Neuron (in vitro differentiated cells): ENCODE results near the gene AGA.
A peak's percentile ranks its signal among the peaks of the same experiment; 100 is the strongest.

Experiments used
- H2AFZ ChIP-seq: one replicate; pipeline ENCODE4 v1.6.1; 2013; ENCODE audit warnings: low read depth, mild to moderate bottlenecking, inconsistent platforms, low read length, moderate library complexity
- H3K27me3 ChIP-seq: one replicate; pipeline ENCODE4 v1.6.1; 2013; ENCODE audit warnings: low read length; ENCODE audit not compliant: insufficient read depth
- H3K36me3 ChIP-seq: one replicate; pipeline ENCODE4 v1.6.1; 2013; ENCODE audit warnings: low read length; ENCODE audit not compliant: insufficient read depth
- H3K4me1 ChIP-seq: one replicate; pipeline ENCODE4 v1.6.1; 2013; ENCODE audit warnings: low read length; ENCODE audit not compliant: insufficient read depth
- H3K4me3 ChIP-seq: 2 replicates; pipeline ENCODE4 v1.5.1; 2013; ENCODE audit warnings: mild to moderate bottlenecking, low read length, moderate library complexity
- H3K9me3 ChIP-seq: one replicate; pipeline ENCODE4 v1.6.1; 2013; ENCODE audit warnings: low read length

The AGA gene

GRCh38 chr4:177473991-177474390 lies 31.8 kb upstream of the AGA start:
- Histone ChIP-seq H3K4me3 (no peak overlapping the region), H3K4me1 (no peaks in the 10 kb centered on the region), H2AFZ (no peak overlapping the region), H3K36me3 (no peaks in the 10 kb centered on the region), H3K9me3 (peaks cover 2% of the 10 kb centered on the region), H3K27me3 (no peaks in the 10 kb centered on the region)

DNA sequence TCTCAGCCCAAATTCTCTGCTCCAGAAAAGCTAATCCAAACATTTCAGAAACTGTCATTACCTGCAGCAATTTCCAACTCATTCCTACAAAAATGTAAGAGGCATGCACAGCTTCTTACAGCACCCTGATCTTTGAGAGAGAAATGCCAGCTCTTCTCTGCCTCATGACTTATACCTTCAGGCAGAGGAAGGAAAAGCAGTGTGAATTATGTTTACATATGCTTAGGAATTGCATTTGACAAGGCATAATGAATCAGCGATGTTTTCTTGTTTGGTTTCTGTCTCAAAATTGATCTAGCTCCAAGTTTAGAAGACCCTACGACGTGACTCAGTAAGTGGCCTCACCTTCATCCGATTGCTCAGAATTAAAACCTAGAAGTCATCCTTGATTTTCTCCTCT lies 21.8 kb upstream of the AGA start:
- H2AFZ ChIP-seq = no peak overlapping the region
- H3K4me1 ChIP-seq = no peaks in the 10 kb centered on the region
- no peaks in the 10 kb centered on the region for H3K9me3 ChIP-seq
- no peak overlapping the region for H3K4me3 ChIP-seq
- H3K36me3 ChIP-seq = no peaks in the 10 kb centered on the region
- no peaks in the 10 kb centered on the region for H3K27me3 ChIP-seq

DNA sequence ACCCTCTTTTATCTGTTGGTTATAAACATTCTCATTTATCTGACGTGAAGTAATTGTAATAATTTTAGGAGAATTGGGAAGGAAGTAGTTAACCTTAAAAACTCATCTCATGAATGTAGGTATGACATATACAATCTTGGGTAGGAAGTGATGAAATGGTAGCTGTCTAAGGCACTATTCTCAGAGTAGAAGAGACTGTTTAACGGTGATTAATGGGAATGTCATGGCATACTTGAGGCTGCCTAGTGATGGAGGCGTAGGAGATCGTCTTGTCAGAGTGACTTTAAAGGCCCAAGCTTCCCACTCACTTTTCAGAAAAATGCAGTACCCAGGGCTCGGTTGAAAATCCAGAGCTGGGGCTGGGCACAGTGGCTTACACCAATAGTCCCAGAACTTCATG lies 19.4 kb upstream of the AGA start:
- H3K9me3 ChIP-seq = no peaks in the 10 kb centered on the region
- no peak overlapping the region for H2AFZ ChIP-seq
- no peaks in the 10 kb centered on the region for H3K27me3 ChIP-seq

DNA sequence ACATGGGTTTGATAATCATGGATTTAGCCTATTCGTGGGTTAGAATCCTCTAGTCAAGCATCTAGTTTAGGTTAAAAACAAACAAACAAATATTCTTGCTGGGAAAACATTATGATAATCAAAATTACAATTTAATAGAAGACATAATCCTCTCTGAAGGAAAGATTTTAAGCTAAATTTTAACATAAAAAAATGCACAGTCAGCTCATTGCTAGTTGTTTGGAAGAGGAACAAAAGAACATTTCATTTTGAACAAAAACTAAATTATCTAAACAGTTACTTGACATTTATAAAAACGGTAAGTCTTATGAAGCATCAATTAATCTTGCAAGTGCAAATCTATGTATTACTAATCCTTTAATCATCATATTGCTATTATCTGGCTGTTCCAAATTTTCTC lies 18.2 kb upstream of the AGA start:
- H3K4me1 ChIP-seq = no peaks in the 10 kb centered on the region
- H3K9me3 ChIP-seq = no peaks in the 10 kb centered on the region
- no peaks in the 10 kb centered on the region for H3K36me3 ChIP-seq
- no peak overlapping the region for H3K4me3 ChIP-seq
- no peaks in the 10 kb centered on the region for H3K27me3 ChIP-seq
- H2AFZ ChIP-seq = no peak overlapping the region

More for the DNA sequence above, 19.4 kb upstream of the AGA start:
- H3K4me3 ChIP-seq = no peak overlapping the region
- no peaks in the 10 kb centered on the region for H3K36me3 ChIP-seq
- H3K4me1 ChIP-seq = no peaks in the 10 kb centered on the region

DNA sequence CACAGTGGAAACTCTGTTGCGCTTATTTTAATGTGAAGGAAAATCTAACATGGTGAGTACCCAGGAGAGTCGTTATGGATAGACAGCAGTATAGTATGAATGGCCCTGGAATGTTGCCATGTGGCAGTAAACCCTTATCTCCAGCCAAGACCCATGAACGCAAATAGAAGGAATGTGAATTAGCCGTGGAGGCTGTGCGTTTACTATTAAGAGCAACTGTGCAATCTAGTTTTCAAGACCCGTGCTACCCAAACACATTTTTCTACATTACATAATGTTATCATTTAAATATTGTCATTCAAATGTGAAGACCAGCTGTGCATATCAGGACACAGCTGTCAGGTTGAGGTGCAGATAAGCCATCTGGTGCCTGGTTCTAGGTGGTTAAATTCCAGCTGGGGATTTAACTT lies 13.3 kb upstream of the AGA start:
- H3K4me3 ChIP-seq = no peak overlapping the region
- no peaks in the 10 kb centered on the region for H3K27me3 ChIP-seq
- H3K36me3 ChIP-seq = no peaks in the 10 kb centered on the region
- peaks cover 3% of the 10 kb centered on the region for H3K4me1 ChIP-seq
- H2AFZ ChIP-seq = no peak overlapping the region
- H3K9me3 ChIP-seq = no peaks in the 10 kb centered on the region

DNA sequence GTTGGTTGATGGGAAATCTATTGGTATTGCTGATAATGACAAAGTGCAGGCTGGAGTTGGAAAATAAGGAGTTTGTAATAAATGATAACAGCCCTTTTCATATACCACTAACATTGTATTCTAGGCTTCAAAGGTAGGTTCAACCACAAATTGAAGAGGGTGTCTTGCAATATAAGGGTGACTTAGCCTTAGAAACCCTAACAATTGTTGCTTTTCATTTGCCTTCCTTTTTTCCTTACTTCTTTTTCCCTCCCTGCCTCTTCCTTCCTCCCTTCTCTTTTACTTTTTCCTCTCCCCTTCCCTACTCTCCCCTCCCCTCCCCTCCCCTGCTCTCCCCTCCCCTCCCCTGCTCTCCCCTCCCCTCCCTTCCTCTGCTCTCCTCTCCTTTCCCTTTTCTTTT lies 10.9 kb upstream of the AGA start:
- no peaks in the 10 kb centered on the region for H3K36me3 ChIP-seq
- no peak overlapping the region for H2AFZ ChIP-seq
- H3K9me3 ChIP-seq = no peaks in the 10 kb centered on the region
- no peak overlapping the region for H3K4me3 ChIP-seq
- H3K27me3 ChIP-seq = no peaks in the 10 kb centered on the region
- peaks cover 3% of the 10 kb centered on the region for H3K4me1 ChIP-seq

- Histone ChIP-seq H3K4me3 (no peak overlapping the region), H3K9me3 (no peaks in the 10 kb centered on the region), H3K27me3 (no peaks in the 10 kb centered on the region), H3K36me3 (no peaks in the 10 kb centered on the region), H3K4me1 (peaks cover 3% of the 10 kb centered on the region), H2AFZ (no peak overlapping the region)
Measured at GRCh38 chr4:177451108-177451500, 8.9 kb upstream of the AGA start.

GRCh38 chr4:177450426-177451107 lies 8.3 kb upstream of the AGA start:
- H3K9me3 ChIP-seq = no peaks in the 10 kb centered on the region
- no peak overlapping the region for H2AFZ ChIP-seq
- no peaks in the 10 kb centered on the region for H3K27me3 ChIP-seq
- peaks cover 3% of the 10 kb centered on the region for H3K4me1 ChIP-seq
- H3K4me3 ChIP-seq = no peak overlapping the region
- H3K36me3 ChIP-seq = no peaks in the 10 kb centered on the region

DNA sequence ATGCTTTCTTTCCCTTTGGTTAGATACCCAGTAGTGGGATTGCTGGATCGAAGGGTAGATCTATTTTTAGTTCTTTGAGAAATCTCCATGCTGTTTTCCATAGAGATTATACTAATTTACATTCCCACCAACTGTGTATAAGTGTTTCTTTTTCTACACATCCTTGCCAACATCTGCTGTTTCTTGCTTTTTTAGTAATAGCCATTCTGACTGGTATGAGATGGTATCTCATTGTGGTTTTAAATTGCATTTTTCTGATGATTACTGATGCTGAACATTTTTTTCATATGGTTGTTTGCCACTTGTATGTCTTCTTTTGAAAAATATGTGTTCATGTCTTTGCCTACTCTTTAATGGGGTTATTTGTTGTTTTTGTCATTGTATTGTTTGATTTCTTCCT lies 6.6 kb upstream of the AGA start:
- Histone ChIP-seq H3K27me3 (no peaks in the 10 kb centered on the region), H3K4me1 (no peaks in the 10 kb centered on the region), H3K36me3 (no peaks in the 10 kb centered on the region), H2AFZ (no peak overlapping the region), H3K9me3 (no peaks in the 10 kb centered on the region), H3K4me3 (no peak overlapping the region)

DNA sequence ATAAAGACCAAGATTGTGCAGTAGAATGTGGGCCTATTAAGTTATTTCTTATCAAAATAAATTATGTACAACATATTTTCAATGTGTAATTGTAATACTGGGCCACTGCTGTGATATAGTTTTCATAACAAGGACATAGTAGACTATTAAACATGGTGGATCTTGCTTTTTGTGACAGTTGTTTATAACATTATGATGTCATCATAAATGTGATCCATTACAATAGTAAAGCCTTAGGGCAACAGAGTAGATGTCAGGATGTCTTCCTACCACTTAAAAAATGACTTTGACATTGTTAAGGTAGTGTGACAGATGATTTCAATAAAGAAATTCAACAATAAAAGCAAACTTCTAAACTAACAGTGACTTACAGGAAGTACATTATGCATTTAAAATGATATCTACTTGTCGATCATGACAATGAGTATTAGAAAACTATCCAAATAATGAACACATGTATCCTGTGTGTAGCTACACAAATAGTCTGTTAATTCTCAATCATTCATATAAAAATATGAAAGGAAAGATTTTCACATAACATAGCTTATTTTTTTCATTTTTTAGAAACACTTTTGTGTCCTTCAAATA lies 5.3 kb upstream of the AGA start:
- Histone ChIP-seq H3K4me3 (no peak overlapping the region), H3K9me3 (no peaks in the 10 kb centered on the region), H3K36me3 (no peaks in the 10 kb centered on the region), H3K27me3 (no peaks in the 10 kb centered on the region), H2AFZ (no peak overlapping the region), H3K4me1 (peaks cover 3% of the 10 kb centered on the region)

DNA sequence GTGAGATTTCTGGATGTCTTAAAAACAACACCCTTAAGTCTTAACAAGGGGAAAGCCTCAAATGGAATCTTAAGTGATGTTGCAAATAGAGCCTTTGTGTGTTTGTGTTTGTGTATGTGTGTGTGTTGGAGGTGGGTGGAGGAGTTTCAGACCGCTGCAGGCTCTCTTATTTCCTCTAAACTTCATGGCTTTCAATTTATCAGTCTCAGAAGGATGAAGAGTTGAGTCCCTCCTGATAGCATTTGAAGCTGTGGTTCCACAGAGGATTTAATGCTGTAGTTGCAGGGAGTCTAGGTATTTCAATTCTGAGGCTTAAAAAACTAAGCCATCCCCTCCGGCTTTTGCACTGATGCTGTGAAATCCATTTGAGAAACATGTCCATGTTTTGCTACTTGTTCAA lies 4.3 kb upstream of the AGA start:
- no peaks in the 10 kb centered on the region for H3K36me3 ChIP-seq
- H2AFZ ChIP-seq = no peak overlapping the region
- no peaks in the 10 kb centered on the region for H3K27me3 ChIP-seq
- peaks cover 3% of the 10 kb centered on the region for H3K4me1 ChIP-seq
- no peaks in the 10 kb centered on the region for H3K9me3 ChIP-seq
- H3K4me3 ChIP-seq = no peak overlapping the region

- no peak overlapping the region for H2AFZ ChIP-seq
- H3K4me3 ChIP-seq = no peak overlapping the region
- peaks cover 11% of the 10 kb centered on the region for H3K4me1 ChIP-seq
- no peaks in the 10 kb centered on the region for H3K27me3 ChIP-seq
- no peaks in the 10 kb centered on the region for H3K9me3 ChIP-seq
- no peaks in the 10 kb centered on the region for H3K36me3 ChIP-seq
Measured at GRCh38 chr4:177444911-177445736, 2.9 kb upstream of the AGA start.

DNA sequence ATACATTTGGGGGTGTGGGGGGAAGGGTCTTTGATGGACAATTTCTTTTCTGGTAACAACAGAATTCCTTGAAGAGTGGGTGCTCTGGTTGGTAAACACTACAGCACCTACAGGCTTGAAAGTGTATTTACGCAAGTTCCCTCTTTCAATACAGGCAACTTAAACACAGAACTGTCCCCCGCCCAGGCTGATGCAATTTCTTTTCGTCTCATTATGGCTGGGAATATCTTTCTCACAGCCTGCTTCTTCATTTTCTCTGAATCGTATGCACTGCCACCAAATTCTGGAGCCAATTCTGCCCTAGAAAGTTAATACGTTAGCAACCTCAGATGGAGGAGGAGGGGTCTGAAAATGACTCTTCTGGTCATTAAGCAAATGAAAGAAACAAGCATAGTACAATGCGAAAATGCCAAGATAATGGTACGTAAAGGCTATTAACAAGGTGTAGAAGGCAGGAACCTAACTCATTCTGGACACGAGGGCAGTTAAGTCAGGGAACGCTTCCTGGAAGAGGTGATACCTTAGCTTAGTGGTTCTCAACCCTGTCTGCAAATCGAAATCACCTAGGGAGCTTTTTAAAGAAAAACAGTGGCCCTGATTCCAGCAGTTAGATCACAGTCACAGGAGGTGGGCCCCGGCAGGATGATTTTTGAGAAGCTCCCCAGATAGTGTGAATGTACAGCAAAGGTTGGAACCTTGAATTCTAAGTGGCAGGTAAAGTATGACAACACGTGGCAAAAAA lies 1.0 kb downstream of the AGA start:
- Histone ChIP-seq H3K27me3 (no peaks in the 10 kb centered on the region), H3K4me3 (peak overlapping the region; percentile 89), H3K36me3 (peaks cover 4% of the 10 kb centered on the region), H2AFZ (peak overlapping the region; percentile 84), H3K4me1 (peaks cover 11% of the 10 kb centered on the region), H3K9me3 (no peaks in the 10 kb centered on the region)
